Sigmoid colon (tissue), 7 donors: ENCODE data around the gene CCDC92B. TPM values are rescaled to one million over a fixed set of nuclear protein-coding genes. Genes with fewer than 3 reads are reported as not detected.
A peak's percentile ranks its signal among the peaks of the same experiment; 100 is the strongest.

Experiments used
- DNase-seq: peaks from one replicate; pipeline ENCODE4 v3.0.0-alpha.2; 2019
- H3K27ac ChIP-seq, 4 donors: fragments of 200-600 bp; sonication (generic); one replicate each; pipeline ENCODE4 v1.5.1; 2016 to 2019; ENCODE audit warnings: mild to moderate bottlenecking in 1 of 4
- H3K27me3 ChIP-seq, 3 donors: fragments of 200-600 bp; sonication (generic); one replicate each; pipeline ENCODE4 v1.5.1; 2019; ENCODE audit warnings: mild to moderate bottlenecking in 1 of 3
- H3K36me3 ChIP-seq, 4 donors: fragments of 200-600 bp; sonication (generic); one replicate each; pipeline ENCODE4 v1.5.1; 2016 to 2019
- H3K4me1 ChIP-seq, 4 donors: fragments of 200-600 bp; sonication (generic); one replicate each; pipeline ENCODE4 v1.5.1; 2017 to 2019
- H3K4me3 ChIP-seq, 4 donors: fragments of 200-600 bp; sonication (generic); one replicate each; pipeline ENCODE4 v1.5.1; 2017 to 2019; ENCODE audit warnings: mild to moderate bottlenecking in 2 of 4, moderate library complexity in 1 of 4
- H3K9me3 ChIP-seq, 4 donors: fragments of 200-600 bp in 3 of 4; sonication (generic) in 3 of 4; one replicate each; pipeline versions ENCODE4 v1.5.1 to v1.6.1; 2013 to 2019
- CTCF ChIP-seq, 4 experiments: fragments of 450-650 bp in 3 of 4; fragments of 200-600 bp in 1 of 4; IDR thresholded peaks; one replicate each; pipeline ENCODE4 v1.5.1; 2016 to 2019; ENCODE audit warnings: antibody characterized with exemption in 4 of 4, mild to moderate bottlenecking in 3 of 4, moderate library complexity in 2 of 4
- EP300 ChIP-seq, 4 donors: sonication (generic); formaldehyde crosslinking; IDR thresholded peaks; one replicate each; pipeline ENCODE4 v1.6.1; 2017; ENCODE audit warnings: antibody characterized with exemption in 4 of 4
- POLR2A ChIP-seq, 2 donors: fragments of 450-650 bp; IDR thresholded peaks; one replicate each; pipeline ENCODE4 v1.6.1; 2016; ENCODE audit warnings: antibody characterized with exemption in 2 of 2, mild to moderate bottlenecking in 2 of 2, moderate library complexity in 2 of 2
- POLR2AphosphoS5 ChIP-seq, 4 donors: sonication (generic); formaldehyde crosslinking; IDR thresholded peaks; one replicate each; pipeline ENCODE4 v1.6.1; 2017; ENCODE audit warnings: antibody characterized with exemption in 4 of 4
- WGBS, 2 donors: extraction: QIAGEN DNeasy Blood & Tissue Kit; methylation state at CpG; one replicate each; pipeline ENCODE4 v1.1.7; 2013; 5-methylcytosine and 5-hydroxymethylcytosine counted together
- intact Hi-C: fragments of 100-400 bp; cut with DNase I; formaldehyde crosslinking; loops from one replicate; pipeline ENCODE4 v1.15.1; 2023
- polyA plus RNA-seq, 3 donors: library from polyadenylated mRNA; stranded (reverse); fragments of 200-250 nt; gene quantifications; one replicate each; pipeline ENCODE4 v1.2.3, GENCODE V29; 2013
- total RNA-seq, 4 donors: library from RNA; depleted of rRNA; stranded (reverse); fragments of >200 nt; gene quantifications; one replicate each; pipeline ENCODE4 v1.1.0, GENCODE V29; 2016
- donor health status: healthy with polysubstance abuse.
- donor health status: Bipolar disorder and iron deficiency.
- donor health status: healthy.

Gene CCDC92B
- total and polyA plus RNA-seq, 7 donors = under 0.01 to 0.77 (median 0.18) TPM; not detected in 3

DNA sequence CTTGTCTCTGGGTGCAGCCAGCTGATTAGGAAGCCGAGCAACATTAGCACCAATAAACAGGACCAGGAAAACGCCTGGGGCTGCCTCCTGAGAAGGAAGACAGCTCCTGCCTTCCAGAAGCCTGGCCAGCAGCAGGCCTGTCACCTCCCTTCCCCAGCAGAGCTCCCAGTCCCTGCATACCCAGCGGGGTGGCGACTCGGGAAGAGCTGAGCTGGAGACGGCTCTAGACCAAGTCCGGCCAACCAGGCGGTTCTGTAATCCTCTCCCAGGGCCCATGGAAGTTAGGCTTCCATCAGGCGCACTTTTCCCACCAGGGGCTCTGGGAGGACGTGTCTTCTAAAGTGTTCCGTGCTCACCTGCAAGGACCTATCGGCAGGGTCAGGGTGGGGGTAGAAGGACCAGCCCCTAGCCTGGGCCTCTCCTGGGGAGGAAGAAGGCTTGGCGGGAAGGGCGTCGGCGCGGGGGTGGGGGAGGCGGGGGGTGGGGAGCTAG, 25.9 kb downstream of the CCDC92B start:
- DNase-seq = no peak
- intact Hi-C loops = no loop called here
- peak overlapping the region in 3 of 4 donors; percentile 21 to 41 (median 27) for H3K4me3 ChIP-seq

DNA sequence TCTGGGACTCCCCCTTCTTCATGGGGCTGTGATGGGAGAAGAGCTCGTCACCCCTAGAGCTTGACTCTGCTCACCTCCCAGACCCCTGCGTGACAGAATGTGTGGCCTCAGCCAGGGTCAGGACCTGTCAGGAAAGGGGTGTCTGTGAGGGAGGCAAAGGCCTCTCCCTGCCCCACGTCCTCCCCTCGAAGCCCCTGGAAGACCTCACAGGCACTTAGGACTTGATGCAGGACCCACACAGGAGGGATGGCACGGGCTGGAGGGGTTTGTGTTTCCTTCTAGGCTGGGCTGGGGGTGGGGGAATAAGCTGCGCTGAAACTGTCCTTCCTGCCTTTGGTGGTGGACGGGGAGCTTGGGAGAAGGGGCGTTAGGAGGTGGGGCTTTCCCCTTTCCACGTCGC, 26.8 kb downstream of the CCDC92B start:
- peaks cover 10 to 55% (median 37%) of the 10 kb centered on the region in 3 donors for H3K27me3 ChIP-seq
- DNase-seq = no peak
- no peaks in the 10 kb centered on the region for H3K9me3 ChIP-seq
- no peak overlapping the region for H3K4me3 ChIP-seq
- H3K36me3 ChIP-seq = no peaks in the 10 kb centered on the region
- peaks cover 0 to 18% (median 13%) of the 10 kb centered on the region in 4 donors for H3K4me1 ChIP-seq
- 75 to 83% methylated on average over 10 of the region's 10 CpGs for WGBS, 2 donors
- intact Hi-C loops = no loop called here
- no peak overlapping the region for H3K27ac ChIP-seq
- TF ChIP-seq CTCF (IDR thresholded peaks at IDR 0.05) = no peak
- TF ChIP-seq POLR2AphosphoS5 (IDR thresholded peaks at IDR 0.05) = no peak
- TF ChIP-seq EP300 (IDR thresholded peaks at IDR 0.05) = no peak
- no peak for TF ChIP-seq POLR2A (IDR thresholded peaks at IDR 0.05)

More for the DNA sequence above, 25.9 kb downstream of the CCDC92B start:
- Histone ChIP-seq H3K4me1 (peaks cover 0 to 18% (median 13%) of the 10 kb centered on the region in 4 donors), H3K27ac (peak overlapping the region in 3 of 4 donors; percentile 4 to 60 (median 31)), H3K27me3 (peaks cover 10 to 64% (median 46%) of the 10 kb centered on the region in 3 donors), H3K36me3 (no peaks in the 10 kb centered on the region), H3K9me3 (no peaks in the 10 kb centered on the region)
- 7 to 39% methylated on average over 18 of the region's 18 CpGs for WGBS, 2 donors
- TF ChIP-seq EP300 (IDR thresholded peaks at IDR 0.05) (no peak), POLR2A (IDR thresholded peaks at IDR 0.05) (no peak), POLR2AphosphoS5 (IDR thresholded peaks at IDR 0.05) (no peak)

GRCh38 chr17:2721603-2722002, 27.8 kb downstream of the CCDC92B start:
- DNase-seq = no peak
- H3K4me1 ChIP-seq = peaks cover 0 to 18% (median 13%) of the 10 kb centered on the region in 4 donors
- peaks cover 10 to 45% (median 29%) of the 10 kb centered on the region in 3 donors for H3K27me3 ChIP-seq
- 70 to 80% methylated on average over 4 of the region's 4 CpGs for WGBS, 2 donors
- H3K36me3 ChIP-seq = no peaks in the 10 kb centered on the region
- no peaks in the 10 kb centered on the region for H3K9me3 ChIP-seq
- intact Hi-C loops = no loop called here
- no peak for TF ChIP-seq POLR2AphosphoS5 (IDR thresholded peaks at IDR 0.05)
- no peak for TF ChIP-seq CTCF (IDR thresholded peaks at IDR 0.05)
- H3K27ac ChIP-seq = no peak overlapping the region
- no peak overlapping the region for H3K4me3 ChIP-seq

DNA sequence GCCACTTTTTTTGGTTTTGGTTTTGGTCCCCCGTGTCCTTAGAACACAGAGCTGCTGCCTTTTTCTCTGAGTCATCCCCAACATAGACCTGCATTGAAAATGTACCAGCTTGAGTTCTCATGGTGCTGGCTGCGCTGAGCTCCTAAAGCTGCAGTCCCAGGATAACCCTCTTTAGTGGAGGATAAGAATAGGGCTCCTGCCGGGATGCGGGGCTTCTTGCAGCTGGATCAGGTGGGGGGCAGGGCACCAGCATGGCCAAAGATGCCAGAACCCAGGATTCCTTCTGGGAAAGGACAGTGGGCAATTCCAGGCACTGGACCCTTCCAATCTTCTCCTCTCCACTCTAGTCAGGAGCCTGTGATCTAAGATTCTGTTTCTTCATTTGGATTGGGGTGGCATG, 29.6 kb downstream of the CCDC92B start:
- no peak overlapping the region for H3K4me3 ChIP-seq
- H3K27me3 ChIP-seq = peaks cover 5 to 28% (median 21%) of the 10 kb centered on the region in 3 donors
- 77 to 90% methylated on average over 4 of the region's 4 CpGs for WGBS, 2 donors
- no peaks in the 10 kb centered on the region for H3K9me3 ChIP-seq
- DNase-seq = no peak
- intact Hi-C loops = no loop called here
- no peak overlapping the region for H3K27ac ChIP-seq
- H3K36me3 ChIP-seq = peaks cover 0 to 9% (median 0%) of the 10 kb centered on the region in 4 donors
- no peak for TF ChIP-seq POLR2AphosphoS5 (IDR thresholded peaks at IDR 0.05)
- TF ChIP-seq EP300 (IDR thresholded peaks at IDR 0.05) = no peak
- TF ChIP-seq POLR2A (IDR thresholded peaks at IDR 0.05) = no peak
- H3K4me1 ChIP-seq = peaks cover 0 to 13% (median 10%) of the 10 kb centered on the region in 4 donors

DNA sequence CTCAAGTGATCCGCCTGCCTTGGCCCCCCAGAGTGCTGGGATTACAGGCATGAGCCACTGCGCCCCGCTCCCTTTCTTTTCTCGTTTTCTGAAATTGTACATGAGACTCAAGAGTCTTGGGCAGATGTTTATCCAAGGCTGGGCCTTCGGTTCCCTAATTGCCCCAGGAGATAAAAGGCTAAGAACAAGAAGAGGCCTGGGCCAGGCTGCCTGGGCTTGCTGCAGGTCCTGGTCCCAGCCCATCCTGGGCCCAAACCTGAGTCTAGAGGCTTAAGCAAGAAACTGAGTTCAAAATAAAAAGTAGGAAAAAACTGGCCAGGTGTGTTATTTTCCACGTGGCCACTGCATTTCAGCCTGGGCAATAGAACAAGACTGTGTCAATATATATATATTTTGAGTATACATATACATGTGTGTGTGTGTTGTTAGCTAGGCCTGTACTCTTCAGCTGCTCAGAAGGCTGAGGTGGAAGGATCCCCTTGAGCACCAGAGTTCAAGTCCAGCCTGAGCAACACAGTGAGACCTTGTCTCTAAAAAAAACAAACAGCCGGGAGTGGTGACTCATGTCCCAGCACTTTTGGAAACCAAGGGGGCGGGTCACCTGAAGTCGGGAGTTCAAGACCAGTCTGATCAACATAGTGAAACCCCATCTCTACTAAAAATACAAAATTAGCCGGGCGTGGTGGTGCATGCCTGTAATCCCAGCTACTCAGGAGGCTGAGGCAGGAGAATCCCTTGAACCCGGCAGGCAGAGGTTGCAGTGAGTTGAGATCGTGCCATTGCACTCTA, 31.1 kb downstream of the CCDC92B start:
- Histone ChIP-seq H3K27me3 (peaks cover 0 to 14% (median 8%) of the 10 kb centered on the region in 3 donors), H3K4me3 (no peak overlapping the region), H3K9me3 (no peaks in the 10 kb centered on the region), H3K27ac (no peak overlapping the region), H3K4me1 (peaks cover 0 to 4% (median under 1%) of the 10 kb centered on the region in 4 donors), H3K36me3 (peaks cover 0 to 10% (median 0%) of the 10 kb centered on the region in 4 donors)
- intact Hi-C loops = no loop called here
- TF ChIP-seq EP300 (IDR thresholded peaks at IDR 0.05) (no peak), POLR2AphosphoS5 (IDR thresholded peaks at IDR 0.05) (no peak), CTCF (IDR thresholded peaks at IDR 0.05) (no peak)
- WGBS, 2 donors = 51 to 76% methylated on average over 13 of the region's 13 CpGs
- no peak for DNase-seq
